ENCODE results near the gene HNRNPA3.
"Not testable (repeated sequence)": the region's sequence is repeated elsewhere in the genome, so short reads cannot be mapped to it uniquely, and the experiment has no call there.

The HNRNPA3 gene

DNA sequence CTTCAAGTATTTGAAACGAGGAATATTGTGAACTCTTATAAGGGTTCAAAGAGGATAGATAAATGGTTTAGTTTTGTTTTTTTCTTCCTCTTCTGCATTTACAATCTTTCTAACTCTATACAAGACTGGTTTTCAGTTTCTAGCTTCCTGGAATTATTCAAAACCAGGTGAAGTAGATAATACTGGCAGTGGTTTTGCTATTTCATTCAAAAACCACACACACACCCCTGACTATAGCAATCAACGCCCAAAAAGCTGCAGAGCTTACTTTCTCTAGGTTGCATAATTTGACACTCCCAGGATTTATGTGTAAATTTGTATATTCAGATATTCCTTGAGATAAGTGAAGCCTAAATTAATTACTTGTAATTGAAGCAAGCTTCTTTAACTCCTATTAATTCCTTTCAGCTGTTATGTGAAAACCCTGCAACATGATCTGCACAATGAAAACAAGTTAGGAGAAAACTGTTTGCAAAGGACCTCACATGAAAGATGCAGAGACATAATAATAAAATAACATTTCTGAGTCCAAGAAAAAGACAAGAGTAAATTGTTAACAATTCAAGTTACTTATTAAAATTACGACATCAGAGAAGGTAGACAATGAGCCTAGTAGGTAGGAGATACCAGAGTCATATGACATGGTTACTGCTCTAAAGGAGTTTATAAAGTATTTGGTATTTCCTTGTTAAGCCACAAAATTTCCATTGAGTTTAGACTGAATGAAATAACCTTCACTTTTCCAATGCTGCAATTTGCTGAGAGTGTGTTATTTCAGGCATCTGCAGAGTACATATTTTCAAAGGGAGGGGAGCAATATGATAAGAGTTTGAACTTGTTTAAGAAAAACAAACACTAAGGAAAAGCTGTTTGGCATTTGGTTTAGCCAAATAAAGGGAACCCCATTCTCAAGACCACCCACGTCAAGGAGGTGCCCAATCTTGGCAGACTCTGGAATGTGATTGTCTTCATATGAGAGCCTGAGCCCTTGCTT is 53.5 kb downstream of the HNRNPA3 start:
- peak overlapping the region; percentile 99 for H3K27ac Mint-ChIP-seq
- H3K4me1 Mint-ChIP-seq = peaks cover 53% of the 10 kb centered on the region
- peaks cover 3% of the 10 kb centered on the region for H3K36me3 Mint-ChIP-seq (ENCODE audit: low read depth)
- peak overlapping the region; percentile 92 for H3K4me3 Mint-ChIP-seq
- H3K9me3 Mint-ChIP-seq = no peaks in the 10 kb centered on the region
- DNase-seq = no peak
- H3K27me3 Mint-ChIP-seq (ENCODE audit: low read depth, poor library complexity) = peaks cover 5% of the 10 kb centered on the region
- TF ChIP-seq, protein P1, sequence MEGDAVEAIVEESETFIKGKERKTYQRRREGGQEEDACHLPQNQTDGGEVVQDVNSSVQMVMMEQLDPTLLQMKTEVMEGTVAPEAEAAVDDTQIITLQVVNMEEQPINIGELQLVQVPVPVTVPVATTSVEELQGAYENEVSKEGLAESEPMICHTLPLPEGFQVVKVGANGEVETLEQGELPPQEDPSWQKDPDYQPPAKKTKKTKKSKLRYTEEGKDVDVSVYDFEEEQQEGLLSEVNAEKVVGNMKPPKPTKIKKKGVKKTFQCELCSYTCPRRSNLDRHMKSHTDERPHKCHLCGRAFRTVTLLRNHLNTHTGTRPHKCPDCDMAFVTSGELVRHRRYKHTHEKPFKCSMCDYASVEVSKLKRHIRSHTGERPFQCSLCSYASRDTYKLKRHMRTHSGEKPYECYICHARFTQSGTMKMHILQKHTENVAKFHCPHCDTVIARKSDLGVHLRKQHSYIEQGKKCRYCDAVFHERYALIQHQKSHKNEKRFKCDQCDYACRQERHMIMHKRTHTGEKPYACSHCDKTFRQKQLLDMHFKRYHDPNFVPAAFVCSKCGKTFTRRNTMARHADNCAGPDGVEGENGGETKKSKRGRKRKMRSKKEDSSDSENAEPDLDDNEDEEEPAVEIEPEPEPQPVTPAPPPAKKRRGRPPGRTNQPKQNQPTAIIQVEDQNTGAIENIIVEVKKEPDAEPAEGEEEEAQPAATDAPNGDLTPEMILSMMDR (IDR thresholded peaks at IDR 0.05) = no peak

DNA sequence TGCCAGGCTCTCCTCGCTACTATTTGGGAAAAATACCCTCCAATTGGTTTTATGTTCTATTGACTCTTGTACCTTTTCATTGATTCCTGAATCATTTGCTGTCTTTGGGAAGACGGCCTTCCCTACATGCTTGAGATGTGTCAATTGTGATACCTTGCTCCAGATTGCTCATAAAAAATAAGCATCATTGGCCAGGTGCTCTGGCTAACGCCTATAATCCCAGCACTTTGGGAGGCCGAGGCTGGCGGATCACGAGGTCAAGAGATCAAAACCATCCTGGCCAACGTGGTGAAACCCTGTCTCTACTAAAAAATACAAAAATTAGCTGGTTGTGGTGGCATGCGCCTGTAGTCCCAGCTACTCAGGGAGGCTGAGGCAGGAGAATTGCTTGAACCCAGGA is 54.4 kb downstream of the HNRNPA3 start:
- not testable (repeated sequence) for H3K4me3 Mint-ChIP-seq; H3K9me3 Mint-ChIP-seq; H3K27ac Mint-ChIP-seq; DNase-seq; H3K27me3 Mint-ChIP-seq (ENCODE audit: low read depth, poor library complexity); H3K36me3 Mint-ChIP-seq (ENCODE audit: low read depth)
- H3K4me1 Mint-ChIP-seq = peaks cover 44% of the 10 kb centered on the region

DNA sequence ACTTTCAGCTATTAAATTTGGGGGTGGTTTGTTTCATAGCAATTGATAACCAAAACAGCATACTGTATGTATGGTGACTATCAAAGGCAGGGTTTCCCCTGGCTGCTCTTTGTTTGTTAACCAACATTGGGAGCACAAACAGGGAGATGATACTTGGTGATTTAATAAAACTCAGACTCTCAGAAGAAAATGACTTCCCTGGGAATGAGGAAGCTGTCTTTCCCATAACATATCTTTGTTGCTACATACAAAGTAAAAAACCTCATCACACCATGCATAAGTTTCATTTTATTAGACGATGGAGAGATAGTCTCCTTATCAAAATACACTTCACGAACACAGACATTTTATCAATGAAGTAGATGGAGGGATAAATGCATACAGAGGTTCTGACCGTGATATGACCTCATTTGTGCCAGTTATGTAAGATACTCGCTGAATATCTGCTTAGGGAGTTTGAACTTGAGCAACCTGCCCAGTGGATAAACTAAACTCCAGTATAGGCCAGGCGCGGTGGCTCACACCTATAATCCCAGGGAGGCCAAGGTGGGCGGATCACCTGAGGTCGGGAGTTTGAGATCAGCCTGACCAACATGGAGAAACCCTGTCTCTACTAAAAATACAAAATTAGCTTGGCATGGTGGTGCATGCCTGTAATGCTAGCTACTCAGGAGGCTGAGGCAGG is 55.7 kb downstream of the HNRNPA3 start:
- H3K4me1 Mint-ChIP-seq = peaks cover 33% of the 10 kb centered on the region
- H3K27ac Mint-ChIP-seq = no peak overlapping the region
- DNase-seq = no peak

DNA sequence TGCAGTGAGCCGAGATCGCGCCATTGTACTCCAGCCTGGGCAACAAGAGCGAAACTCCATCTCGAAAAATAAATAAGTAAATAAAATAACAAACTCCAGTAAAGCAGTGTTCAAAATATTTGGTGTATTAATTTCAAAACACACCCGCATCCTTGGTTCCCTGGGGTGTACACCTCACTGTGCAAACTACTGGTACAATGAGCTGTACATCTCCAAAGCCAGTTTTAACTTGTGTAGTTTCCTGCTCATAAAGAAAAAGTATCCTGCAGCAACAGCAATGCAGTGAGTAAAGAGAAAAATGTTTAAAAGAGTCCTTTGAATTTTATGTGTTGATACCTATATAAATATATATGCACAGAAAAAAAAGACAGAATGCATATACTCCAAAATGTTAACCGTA is 56.3 kb downstream of the HNRNPA3 start:
- no peak overlapping the region for H3K4me3 Mint-ChIP-seq
- H3K36me3 Mint-ChIP-seq (ENCODE audit: low read depth) = no peaks in the 10 kb centered on the region
- no peak overlapping the region for H3K27ac Mint-ChIP-seq
- H3K4me1 Mint-ChIP-seq = peaks cover 31% of the 10 kb centered on the region
- no peak for DNase-seq
- no peaks in the 10 kb centered on the region for H3K9me3 Mint-ChIP-seq
- peaks cover 5% of the 10 kb centered on the region for H3K27me3 Mint-ChIP-seq (ENCODE audit: low read depth, poor library complexity)
- TF ChIP-seq, protein P1 (IDR thresholded peaks at IDR 0.05) = no peak

More for the DNA sequence above, 55.7 kb downstream of the HNRNPA3 start:
- H3K36me3 Mint-ChIP-seq (ENCODE audit: low read depth) = no peaks in the 10 kb centered on the region
- H3K27me3 Mint-ChIP-seq (ENCODE audit: low read depth, poor library complexity) = peaks cover 5% of the 10 kb centered on the region
- no peak overlapping the region for H3K4me3 Mint-ChIP-seq
- no peaks in the 10 kb centered on the region for H3K9me3 Mint-ChIP-seq
- TF ChIP-seq, protein P1 (IDR thresholded peaks at IDR 0.05) = no peak

DNA sequence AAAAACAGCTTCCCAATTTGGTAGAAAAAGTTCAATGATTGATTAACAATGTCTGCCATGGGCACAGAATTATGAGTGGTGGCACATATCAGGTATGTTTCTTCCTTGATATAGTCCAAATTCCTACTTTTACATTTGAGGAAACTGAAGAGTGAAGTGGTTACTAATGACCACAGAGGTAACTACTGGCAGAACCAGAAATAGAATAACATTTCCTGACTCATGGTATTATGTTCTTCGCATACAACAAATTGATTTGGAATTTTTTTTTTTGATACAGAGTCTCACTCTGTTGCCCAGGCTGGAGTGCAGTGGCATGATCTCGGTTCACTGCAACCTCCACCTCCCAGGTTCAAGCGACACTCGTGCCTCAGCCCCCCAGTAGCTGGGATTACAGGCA is 57.9 kb downstream of the HNRNPA3 start:
- H3K9me3 Mint-ChIP-seq = no peaks in the 10 kb centered on the region
- H3K27ac Mint-ChIP-seq = no peak overlapping the region
- H3K4me1 Mint-ChIP-seq = peaks cover 25% of the 10 kb centered on the region
- no peak overlapping the region for H3K4me3 Mint-ChIP-seq
- TF ChIP-seq, protein P1 (IDR thresholded peaks at IDR 0.05) = no peak
- no peaks in the 10 kb centered on the region for H3K36me3 Mint-ChIP-seq (ENCODE audit: low read depth)
- no peak for DNase-seq
- H3K27me3 Mint-ChIP-seq (ENCODE audit: low read depth, poor library complexity) = peaks cover 5% of the 10 kb centered on the region

DNA sequence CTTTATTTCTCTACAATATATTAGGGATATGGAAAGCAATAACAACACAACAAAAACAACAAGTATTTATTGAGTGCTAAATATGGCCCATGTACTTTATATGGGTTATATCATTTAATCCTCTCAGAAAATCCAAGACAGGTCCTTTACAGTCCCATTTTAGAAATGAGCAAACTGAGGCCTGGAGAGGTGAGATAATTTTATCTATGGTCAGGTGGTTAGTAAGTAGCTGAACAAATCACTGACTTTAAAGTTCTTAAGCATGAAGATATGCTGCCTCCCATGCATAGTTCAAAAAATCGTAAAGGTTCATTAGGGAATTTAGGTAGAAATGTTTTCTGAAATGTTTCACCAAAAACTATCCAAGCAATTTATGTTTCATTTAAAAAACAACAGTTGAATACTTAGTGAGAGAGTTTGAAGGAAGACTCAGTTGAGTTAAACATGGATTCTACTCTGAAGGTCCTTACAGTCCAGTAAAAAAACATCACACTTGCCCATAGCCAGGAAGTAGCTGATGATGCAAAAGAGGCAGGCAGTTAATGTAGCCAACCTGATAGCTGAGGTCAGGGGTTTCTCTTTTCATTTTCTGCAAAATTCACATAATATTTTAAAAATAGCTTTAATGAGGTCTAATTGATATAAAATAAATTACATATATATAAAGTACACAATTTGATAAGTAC is 59.5 kb downstream of the HNRNPA3 start:
- Mint-ChIP-seq H3K9me3 (no peaks in the 10 kb centered on the region), H3K27me3 (ENCODE audit: low read depth, poor library complexity) (peaks cover 5% of the 10 kb centered on the region), H3K36me3 (ENCODE audit: low read depth) (no peaks in the 10 kb centered on the region), H3K4me3 (no peak overlapping the region), H3K27ac (no peak overlapping the region), H3K4me1 (peaks cover 10% of the 10 kb centered on the region)
- DNase-seq = no peak
- TF ChIP-seq, protein P1 (IDR thresholded peaks at IDR 0.05) = no peak

Measured in nephron progenitor cell (in vitro differentiated cells).